T-helper 2 cell treated with Interferon-gamma antibody and Interleukin-4, amounts not matched to agents 100 ng/mL and 5 ng/mL, for 36 hours (primary cell): Measurements from ENCODE around the gene RPS27A. TPM values are rescaled to one million over a fixed set of nuclear protein-coding genes. Genes with fewer than 3 reads are reported as not detected.
"Not testable (repeated sequence)": the region's sequence is repeated elsewhere in the genome, so short reads cannot be mapped to it uniquely, and the experiment has no call there.

Experiments
- intact Hi-C: fragments of 100-400 bp; cut with micrococcal nuclease; formaldehyde crosslinking; loops from one replicate; pipeline ENCODE4 v1.15.1; 2023
- total RNA-seq: library from RNA; stranded (reverse); gene quantifications from 2 replicates; pipeline ENCODE4 v1.2.3, GENCODE V29; 2022

The RPS27A gene
- total RNA-seq: 925 and 932 TPM in 2 replicates

DNA sequence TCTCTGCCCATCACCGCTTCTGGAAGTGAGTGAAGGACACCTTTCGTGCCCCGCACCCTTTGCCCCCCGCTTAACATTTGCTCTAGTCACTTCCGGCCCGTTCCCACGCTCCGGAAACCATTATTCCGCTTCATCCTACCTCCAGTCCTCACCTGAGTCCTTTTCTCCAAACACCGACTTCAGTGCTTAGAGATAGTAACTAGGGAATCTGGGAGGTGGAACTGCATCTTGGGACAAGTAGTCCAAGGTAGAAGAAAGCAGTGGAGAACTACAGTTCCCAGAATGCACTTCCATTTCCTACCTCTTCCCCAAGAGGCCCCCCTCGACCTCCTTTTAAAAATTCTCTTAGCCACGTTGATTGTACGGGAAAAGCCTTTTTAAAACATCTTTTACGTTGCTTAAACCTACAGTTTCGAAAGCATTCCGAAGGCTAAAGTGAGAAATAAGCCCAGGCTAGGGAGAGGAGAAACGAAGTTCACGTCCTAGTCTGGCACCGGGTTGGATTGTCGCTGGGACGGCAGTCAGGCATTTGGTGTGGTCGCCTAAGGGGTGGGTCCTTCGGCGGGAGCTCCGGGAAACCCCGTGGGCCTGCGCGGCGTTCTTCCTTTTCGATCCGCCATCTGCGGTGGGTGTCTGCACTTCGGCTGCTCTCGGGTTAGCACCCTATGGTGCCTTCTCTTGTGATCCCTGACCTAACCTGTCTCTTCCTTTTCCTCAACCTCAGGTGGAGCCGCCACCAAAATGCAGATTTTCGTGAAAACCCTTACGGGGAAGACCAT, at the start of gene RPS27A, which contains the start of gene CLHC1:
Gene RPS27A (plus strand): TSS at position 605 of the 779 bp plus-strand sequence. CDS start 137 bp downstream, at position 742.
Gene CLHC1 (minus strand): TSS at position 210 of the 779 bp plus-strand sequence. CDS start 9,882 bp downstream, outside the sequence.
- intact Hi-C loops: loop anchor here (1.0 to 5.0 kb wide), 10 partner anchors 9 to 1465 kb away; partner anchors contain the start of genes CFAP36, CHAC2, EML6 and MTIF2

DNA sequence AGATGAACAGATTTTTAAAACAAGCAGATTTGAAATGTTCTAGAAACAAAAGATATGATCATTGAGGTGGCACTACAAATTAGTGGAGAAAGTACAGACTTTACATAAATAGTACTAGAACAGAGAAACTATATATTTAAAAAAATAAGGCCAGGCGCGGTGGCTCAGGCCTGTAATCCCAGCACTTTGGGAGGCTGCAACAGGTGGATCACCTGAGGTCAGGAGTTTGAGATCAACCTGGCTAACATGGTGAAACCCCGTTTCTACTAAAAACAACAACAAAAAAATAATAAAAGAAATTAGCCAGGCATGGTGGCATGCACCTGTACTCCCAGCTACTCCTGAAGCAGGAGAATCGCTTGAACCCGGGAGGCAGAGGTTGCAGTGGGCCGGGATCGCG, 45.7 kb upstream of the RPS27A start:
- intact Hi-C loops: not testable (repeated sequence)

DNA sequence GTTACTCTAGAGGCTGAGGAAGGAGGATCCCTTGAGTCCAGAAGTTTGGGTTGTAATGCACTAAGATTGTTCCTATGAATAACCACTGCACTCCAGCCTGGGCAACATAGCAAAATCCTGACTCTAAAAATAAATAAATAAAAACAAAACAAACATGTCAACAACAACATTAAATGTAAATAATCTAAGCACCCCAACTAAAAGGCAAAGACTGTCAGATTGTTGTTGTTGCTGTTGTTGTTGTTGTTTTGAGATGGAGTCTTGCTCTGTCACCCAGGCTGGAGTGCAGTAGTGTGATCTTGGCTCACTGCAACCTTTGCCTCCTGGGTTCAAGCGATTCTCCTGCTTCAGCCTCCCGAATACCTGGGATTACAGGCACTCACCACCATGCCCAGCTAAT, 40.6 kb upstream of the RPS27A start:
- intact Hi-C loops: not testable (repeated sequence)

DNA sequence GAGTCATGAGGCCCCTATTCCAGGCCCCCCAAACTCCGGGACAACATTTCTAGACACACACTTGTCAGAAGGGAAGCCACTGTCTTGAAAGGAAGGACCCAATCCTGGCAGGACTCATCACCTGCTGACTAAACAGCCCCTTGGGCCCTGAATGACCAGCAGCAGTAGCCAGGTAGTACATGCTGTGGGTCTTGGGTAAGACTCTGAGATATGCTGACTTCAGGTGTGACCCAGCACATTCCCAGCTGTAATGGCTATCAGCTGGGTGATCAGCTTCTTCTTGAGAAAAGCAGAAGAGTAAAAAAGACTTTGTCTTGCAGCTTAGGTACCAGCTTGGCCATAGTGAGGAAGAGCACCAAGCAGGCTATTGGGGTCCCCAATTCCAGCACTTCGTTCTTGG, 36.0 kb upstream of the RPS27A start:
- intact Hi-C loops: no loop called here

DNA sequence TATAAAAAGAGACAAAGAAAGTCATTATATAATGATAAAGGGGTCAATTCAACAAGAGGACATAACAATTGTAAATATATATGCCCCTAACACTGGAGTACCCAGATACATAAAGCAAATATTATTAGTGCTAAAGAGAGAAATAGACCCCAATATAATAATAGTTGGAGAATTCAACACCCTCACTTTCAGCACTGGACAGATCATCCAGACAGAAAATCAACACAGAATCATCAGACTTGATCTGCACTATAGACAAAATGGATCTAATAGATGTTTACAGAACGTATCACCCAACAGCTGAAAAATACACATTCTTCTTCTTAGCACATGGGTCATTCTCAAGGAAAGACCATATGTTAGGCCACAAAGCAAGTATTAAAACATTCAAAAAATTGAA, 32.1 kb upstream of the RPS27A start:
- intact Hi-C loops: no loop called here

DNA sequence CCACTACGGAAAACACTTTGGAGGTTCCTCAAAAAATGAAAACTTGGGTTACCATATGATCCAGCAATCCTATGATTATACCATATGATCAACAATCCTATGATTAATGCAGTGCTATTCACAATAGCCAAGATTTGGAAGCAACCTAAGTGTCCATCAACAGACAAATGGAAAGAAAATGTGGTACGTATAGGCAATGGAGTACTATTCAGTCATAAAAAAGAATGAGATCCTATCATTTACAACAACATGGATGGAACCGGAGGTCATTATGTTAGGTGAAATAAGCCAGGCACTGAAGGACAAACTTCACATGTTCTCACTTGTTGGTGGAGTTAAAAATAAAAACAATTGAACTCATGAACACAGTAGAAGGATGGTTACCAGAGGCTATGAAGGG, 28.0 kb upstream of the RPS27A start:
- intact Hi-C loops: no loop called here

DNA sequence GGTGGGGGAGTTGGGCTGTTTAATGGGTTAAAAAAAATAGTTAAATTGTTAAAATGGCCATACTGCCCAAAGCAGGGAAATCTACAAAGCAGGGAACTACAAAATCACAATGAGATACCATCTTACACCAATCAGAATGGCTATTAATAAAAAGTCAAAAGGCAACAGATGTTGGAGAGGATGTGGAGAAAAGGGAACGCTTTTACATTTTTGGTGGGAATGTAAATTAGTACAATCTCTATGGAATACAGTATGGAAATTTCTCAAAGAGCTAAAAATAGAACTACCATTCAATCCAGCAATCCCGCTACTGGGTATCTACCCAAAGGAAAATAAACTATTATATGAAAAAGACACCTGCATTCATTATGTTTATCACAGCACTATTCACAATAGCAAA, 27.5 kb upstream of the RPS27A start:
- intact Hi-C loops: no loop called here

DNA sequence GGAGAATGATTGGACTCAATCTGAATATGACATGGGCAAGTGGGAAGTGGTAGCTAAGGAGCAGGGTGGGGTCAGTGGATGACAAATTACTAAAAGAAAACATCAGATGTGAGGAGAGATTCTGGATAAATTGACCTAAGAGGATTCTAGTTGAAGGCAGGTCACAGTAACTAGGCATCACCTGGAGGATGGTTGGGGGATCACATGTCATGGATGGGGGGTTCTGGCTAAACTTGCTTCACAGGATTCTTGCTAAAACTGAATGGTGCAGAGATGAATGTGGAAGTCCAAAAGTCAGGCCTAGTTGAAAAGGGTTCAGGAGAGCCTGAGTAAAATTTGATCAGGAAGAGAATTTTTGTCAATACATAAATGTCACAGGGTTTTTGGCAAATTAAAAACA, 18.7 kb upstream of the RPS27A start:
- intact Hi-C loops: no loop called here

DNA sequence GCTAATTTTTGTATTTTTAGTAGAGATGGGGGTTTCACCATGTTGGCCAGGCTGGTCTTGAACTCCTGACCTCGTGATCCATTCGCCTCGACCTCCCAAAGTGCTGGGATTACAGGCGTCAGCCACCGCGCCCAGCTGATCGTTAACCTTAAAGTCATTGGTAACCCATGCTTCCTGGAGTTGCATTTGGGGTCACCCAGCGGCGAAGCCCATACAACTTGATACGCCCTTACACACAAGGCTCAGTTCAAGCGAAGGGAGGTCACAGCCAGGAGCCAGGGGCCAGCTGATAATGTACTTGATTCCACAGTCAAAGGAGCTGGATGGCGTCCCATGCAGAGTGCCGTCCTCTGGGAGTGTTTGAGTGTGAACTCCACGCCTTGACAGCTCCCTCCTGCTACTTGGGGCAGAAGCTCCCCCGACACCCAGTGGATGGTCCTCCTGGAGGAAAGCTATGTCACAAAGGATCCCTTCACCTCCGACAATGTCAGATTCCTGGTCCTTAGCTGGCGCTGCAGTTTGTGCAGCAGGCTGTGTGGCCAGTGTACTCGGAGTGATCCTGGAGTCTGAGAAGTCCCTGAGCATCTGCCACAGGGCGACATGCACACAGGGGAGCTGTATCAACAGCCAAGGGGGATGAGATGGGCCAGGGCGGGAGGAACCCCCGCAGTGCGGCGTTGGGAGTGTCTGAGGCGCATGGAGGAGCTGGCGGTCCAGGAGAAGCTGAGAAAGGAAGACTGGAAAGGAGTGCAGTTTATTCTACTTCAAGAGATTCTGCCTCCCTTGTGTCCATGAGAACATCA, 8.3 kb upstream of the RPS27A start:
- intact Hi-C loops: loop anchor here (1.0 to 5.0 kb wide), 2 partner anchors 8 to 92 kb away; partner anchors contain the start of genes CLHC1 and RPS27A

DNA sequence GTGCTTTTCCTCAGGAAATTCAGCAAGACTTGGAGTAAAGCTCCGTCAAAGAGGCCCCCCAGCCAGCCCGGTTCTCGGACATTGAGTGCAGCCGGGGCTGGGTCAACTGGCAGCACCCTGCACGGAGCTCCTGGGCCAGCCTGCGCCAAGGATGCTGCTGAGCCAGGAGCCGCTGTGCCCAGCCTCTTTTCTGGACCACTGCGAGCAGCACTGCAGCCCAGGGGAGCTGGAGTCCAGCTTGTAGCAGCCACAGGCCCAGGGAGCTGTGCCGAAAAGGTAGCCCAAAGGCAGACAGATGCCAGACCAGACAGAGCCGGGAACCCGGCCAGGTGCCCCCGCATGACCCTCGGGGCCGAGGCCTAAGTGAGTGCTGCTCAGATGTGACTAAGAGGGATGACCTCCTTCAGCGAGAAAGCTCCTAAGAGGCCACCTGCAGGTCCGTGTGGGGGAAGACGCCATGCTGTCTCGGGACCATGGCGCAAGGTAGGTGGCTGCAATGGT, 7.7 kb upstream of the RPS27A start:
- intact Hi-C loops: loop anchor here (5.0 kb wide), 1 partner anchor 93 kb away; no protein-coding TSS in a partner anchor

DNA sequence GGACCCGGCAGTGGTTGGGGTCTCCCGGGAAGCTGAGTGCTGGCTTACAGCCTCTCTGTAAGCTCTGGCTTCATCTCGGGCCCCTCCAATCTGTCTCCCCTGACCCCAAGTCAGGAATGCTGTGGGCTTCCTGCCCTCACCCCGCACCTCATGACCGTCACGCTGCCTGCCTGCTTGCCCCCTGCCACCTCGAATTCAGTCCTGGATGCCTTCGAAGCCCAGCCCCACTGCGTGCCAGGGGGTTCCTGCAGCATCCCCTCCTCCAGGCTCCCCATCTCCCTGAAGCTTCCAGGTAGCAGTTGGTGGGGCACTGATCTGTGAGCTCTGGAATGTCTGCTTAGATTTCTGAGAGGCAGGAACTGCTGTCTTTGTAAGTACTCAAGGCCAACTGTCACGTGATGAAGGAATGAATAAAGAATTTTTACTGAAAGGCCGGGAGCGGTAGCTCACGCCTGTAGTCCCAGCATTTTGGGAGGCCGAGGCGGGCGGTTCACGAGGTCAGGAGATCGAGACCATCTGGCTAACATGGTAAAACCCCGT, 6.9 kb upstream of the RPS27A start:
- intact Hi-C loops: no loop called here

DNA sequence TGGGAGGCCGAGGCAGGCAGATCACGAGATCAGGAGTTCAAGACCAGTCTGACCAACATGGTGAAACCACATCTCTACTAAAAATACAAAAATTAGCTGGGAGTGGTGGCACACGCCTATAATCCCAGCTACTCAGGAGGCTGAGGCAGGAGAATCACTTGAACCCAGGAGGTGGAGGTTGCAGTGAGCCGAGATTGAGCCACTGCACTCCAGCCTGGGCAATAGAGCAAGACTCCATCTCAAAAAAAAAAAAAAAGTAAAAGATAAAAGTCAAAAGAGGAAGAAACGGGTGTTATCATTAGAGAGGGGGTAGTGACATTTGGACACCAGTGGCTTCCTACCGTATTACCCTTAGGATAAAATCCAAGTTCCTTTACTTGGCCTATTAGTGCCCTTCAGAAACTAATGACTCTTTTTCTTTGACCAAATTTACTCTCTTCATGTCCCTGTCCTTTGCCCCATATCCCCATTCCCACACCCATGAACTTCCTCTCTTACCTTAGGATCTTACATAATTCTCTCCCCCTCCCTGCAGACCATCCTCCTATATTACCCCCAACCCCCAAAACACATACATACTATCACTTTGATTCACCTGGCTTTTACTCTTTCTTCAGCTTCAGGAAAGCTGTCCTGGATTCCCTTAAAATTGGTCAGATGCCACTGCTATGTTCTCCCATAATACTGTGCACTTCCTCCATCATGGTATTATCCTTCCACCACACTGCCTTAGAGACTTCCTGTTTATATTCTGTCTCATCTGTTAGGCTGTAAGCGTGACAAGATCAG, 4.9 kb upstream of the RPS27A start:
- intact Hi-C loops: loop anchor here (1.0 kb wide), 1 partner anchor 192 kb away; the partner anchor contains the start of gene CCDC88A

DNA sequence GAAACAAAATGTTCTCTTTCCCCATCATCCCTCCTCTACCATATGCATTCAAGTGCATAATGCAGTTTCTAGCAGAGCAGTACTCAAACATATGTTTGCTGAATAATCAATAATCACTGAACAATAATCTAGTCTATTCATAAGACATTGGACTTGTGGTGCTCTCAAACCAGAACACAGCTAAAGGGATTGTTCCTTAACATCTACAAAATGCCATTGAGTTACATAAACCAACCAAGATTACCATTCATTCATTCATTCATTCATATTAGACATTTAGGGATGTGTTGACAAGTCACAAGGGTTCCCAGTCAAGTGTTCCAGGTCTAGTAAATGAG, 4.3 kb upstream of the RPS27A start:
- intact Hi-C loops: loop anchor here (1.0 kb wide), 1 partner anchor 191 kb away; the partner anchor contains the start of gene CCDC88A

DNA sequence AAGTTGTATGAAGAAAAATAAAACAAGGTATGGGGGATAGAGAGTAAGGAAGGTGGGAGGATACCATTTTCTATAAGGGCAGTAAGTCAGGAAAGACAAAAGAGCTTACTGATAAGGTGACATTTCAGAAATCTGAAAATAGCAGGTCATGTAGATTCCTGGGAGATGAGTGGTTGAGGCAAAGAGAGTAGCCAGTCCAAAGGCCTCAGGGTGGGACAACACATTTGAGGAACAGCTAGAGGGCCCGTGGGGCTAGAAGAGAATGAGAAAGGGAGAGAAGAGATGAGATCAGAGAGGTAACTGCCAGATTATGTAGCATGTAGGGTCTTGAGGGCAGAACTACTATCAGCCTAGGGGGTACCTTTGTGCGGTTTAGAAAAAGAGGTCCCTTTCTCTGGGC, 3.3 kb upstream of the RPS27A start:
- intact Hi-C loops: no loop called here

DNA sequence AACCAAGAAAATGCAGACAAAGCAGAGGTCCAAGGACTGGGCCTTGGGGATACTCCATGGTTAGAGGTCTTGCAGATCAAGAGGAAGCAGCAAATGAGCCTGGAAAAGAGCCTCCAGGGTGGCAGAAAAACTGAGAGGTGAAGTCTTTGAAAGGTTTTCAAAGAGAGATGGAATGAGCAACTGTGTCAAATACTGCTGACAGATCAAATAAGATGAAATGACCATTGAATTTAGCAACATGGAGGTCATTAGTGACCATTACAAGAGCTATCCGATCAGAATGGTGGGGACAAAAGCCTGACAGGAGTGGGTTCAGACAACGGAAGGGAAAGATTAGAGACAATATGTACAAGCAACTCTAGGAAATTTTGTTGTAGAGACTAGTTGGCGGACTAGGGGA, 1.9 kb upstream of the RPS27A start:
- intact Hi-C loops: loop anchor here (5.0 kb wide), 3 partner anchors 302 to 1463 kb away; partner anchors contain the start of gene CHAC2

DNA sequence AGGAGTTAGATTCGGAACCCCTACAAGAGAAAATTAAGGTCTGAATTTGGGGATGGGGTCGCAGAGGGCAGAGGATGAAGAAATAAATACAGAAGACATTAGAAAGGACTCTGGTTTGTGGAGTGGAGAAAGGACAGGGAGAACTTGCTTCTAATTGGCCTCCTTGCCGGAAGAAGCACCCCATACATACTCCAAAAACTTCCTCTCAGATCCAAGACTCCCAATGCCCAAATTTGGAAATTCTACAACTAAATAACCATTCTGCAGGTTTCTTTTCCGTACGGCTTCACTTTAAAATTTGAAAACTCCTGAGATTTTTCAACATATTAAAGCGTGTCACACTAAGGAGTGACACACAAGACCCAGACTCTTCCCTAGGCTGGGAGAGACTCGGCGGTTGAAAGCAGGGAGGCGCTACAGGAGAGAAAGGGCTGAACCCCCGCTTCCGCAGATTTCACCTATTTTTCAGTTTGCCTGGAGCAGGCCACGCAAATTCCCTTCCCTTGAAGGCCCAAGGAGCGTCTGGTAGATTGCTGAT, 873 bp upstream of the RPS27A start:
- intact Hi-C loops: loop anchor here (1.0 to 5.0 kb wide), 10 partner anchors 8 to 1464 kb away; partner anchors contain the start of genes CFAP36, CHAC2, EML6 and MTIF2

DNA sequence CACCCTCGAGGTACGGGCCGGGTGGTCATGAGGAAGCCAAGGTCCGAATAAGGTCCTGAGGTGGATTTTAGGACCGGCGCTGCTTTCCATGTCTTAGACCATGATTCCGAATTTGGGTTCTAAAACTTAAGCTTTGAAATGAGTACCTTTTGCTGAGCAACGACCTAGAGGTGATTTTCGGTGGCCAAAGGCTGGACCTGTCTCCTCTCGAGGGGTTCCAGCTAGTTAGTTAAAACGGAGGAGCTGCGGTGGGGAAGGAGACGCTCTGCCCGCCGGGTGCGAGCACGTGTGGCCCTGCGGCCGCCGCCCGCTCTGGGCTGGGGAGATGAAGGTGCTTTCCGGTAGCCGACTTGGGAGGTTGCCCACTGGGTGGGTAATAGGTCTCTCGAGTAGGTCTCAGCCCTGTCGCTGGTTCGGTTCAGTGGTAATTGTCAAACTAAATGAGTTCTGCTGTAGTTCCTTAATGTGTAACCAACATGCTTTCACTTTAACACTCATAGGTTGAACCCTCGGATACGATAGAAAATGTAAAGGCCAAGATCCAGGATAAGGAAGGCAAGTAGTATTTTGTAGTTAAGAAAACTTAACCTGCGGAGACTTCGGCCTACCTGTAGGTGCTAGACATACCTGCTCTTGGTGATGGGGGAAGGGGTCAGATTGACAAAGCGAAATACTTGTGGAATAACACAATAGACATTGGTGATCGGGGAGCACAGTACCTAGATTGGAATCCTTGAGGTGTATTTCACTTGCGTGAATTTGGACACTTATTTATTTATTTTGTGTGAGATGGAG, 572 bp downstream of the RPS27A start:
- intact Hi-C loops: loop anchor here (1.0 to 5.0 kb wide), 10 partner anchors 10 to 1466 kb away; partner anchors contain the start of genes CFAP36, CHAC2, EML6 and MTIF2

DNA sequence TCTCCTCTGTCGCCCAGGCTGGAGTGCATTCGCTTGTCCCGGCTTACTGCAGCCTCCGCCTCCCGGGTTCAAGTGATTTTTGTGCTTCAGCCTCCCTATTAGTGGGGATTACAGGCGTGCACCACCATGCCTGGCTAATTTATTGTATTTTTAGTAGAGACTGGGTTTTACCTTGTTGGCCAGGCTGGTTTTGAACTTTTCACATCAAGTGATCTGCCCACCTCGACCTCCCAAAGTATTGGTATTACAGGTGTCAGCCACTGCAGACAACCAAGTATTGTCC, 1.1 kb downstream of the RPS27A start:
- intact Hi-C loops: loop anchor here (5.0 kb wide), 3 partner anchors 299 to 1466 kb away; partner anchors contain the start of gene CHAC2

DNA sequence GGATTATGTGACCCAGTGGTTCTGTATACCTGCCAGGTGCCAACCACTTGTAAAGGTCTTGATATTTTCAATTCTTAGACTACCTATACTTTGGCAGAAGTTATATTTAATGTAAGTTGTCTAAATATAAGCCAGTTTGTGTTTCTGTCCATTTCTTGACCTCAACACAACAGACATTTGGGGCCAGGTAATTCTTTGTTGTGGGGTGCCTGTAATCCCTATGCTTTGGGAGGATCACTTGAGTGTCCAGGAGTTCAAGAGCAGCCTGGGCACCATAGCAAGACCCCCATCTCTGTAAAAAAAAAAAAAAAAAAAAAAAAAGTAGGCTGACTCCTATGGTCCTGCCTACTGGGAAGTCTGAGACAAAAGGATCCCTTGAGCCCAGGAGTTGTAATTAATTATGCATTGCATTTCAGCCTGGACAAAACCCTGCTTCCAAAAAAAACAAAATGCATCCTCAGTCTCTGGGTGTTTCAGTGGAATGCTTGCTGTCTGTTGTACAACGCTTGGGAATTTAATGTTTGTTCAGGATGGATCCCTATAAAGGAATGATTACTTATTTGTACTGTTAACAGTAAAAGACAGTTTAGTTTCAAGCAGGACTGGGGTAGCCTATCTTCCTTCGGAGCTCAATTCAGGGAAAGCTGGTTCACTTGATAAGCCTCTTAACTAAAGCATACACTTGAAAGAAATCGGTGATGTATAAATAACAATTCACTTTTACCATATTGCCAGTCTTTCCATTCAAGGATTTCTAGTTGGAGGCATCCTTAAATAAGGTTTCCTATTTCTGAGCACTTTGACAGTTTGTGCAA, 3.4 kb downstream of the RPS27A start:
- intact Hi-C loops: no loop called here
